Progenitor cell of endocrine pancreas (in vitro differentiated cells): ENCODE measurements around the gene PRND. TPM values are rescaled to one million over a fixed set of nuclear protein-coding genes. Genes with fewer than 3 reads are reported as not detected.

Experiments used
- DNase-seq: peaks from one replicate; pipeline ENCODE4 v3.0.0; 2021; ENCODE audit warnings: low spot score; ENCODE audit not compliant: unreplicated experiment
- H3K27ac Mint-ChIP-seq: 2 replicates; pipeline ENCODE4 v1.8.0; 2021; ENCODE audit warnings: mild to moderate bottlenecking, moderate library complexity, mixed read lengths
- H3K27me3 Mint-ChIP-seq: 2 replicates; pipeline ENCODE4 v1.8.0; 2021; ENCODE audit warnings: mixed read lengths
- H3K36me3 Mint-ChIP-seq: 2 replicates; pipeline ENCODE4 v1.8.0; 2022; ENCODE audit warnings: mixed read lengths; ENCODE audit not compliant: insufficient read depth
- H3K4me1 Mint-ChIP-seq: 2 replicates; pipeline ENCODE4 v1.8.0; 2021; ENCODE audit warnings: low read depth, mixed read lengths
- H3K4me3 Mint-ChIP-seq: 2 replicates; pipeline ENCODE4 v1.8.0; 2021; ENCODE audit warnings: low read depth, mild to moderate bottlenecking, moderate library complexity, mixed read lengths
- H3K9me3 Mint-ChIP-seq: 2 replicates; pipeline ENCODE4 v1.8.0; 2021; ENCODE audit warnings: low read depth, mixed read lengths
- CTCF ChIP-seq: fragments of 200-600 bp; sonication (generic); IDR thresholded peaks from one replicate; pipeline ENCODE4 v1.5.0; 2021; ENCODE audit warnings: antibody characterized with exemption, mild to moderate bottlenecking; ENCODE audit not compliant: unreplicated experiment
- total RNA-seq: library from RNA; stranded (reverse); gene quantifications from 2 replicates; pipeline ENCODE4 v1.2.1, GENCODE V29; 2021

PRND gene
- total RNA-seq, 1 donor from 2014 or later, result not detected

GRCh38 chr20:4775322-4776078 is 53.8 kb downstream of the PRND start:
- Mint-ChIP-seq H3K27ac (no peak overlapping the region), H3K36me3 (no peaks in the 10 kb centered on the region), H3K4me3 (no peak overlapping the region), H3K9me3 (peaks cover 15% of the 10 kb centered on the region), H3K27me3 (peaks cover 3% of the 10 kb centered on the region), H3K4me1 (no peaks in the 10 kb centered on the region)
- DNase-seq, result no peak
- TF ChIP-seq CTCF, result no peak

GRCh38 chr20:4776079-4776630 is 54.4 kb downstream of the PRND start:
- no peak for DNase-seq
- no peaks in the 10 kb centered on the region for H3K4me1 Mint-ChIP-seq
- no peaks in the 10 kb centered on the region for H3K36me3 Mint-ChIP-seq
- peaks cover 15% of the 10 kb centered on the region for H3K9me3 Mint-ChIP-seq
- TF ChIP-seq CTCF, result no peak
- peaks cover 3% of the 10 kb centered on the region for H3K27me3 Mint-ChIP-seq
- H3K27ac Mint-ChIP-seq, result no peak overlapping the region
- no peak overlapping the region for H3K4me3 Mint-ChIP-seq

Other genes starting within 250 kb of the PRND start
- 14.5 and 16.9 TPM in 2 replicates for gene PRNP, start 35.5 kb upstream of the PRND start, total RNA-seq
- 8.0 and 9.3 TPM in 2 replicates for gene RASSF2, start 101.7 kb downstream of the PRND start, total RNA-seq